CD14-positive monocyte (primary cell): Measurements from ENCODE around the gene JMY. TPM values are rescaled to one million over a fixed set of nuclear protein-coding genes. Genes with fewer than 3 reads are reported as not detected.

Experiments used
- DNase-seq, 3 donors: peaks; one replicate each; pipeline ENCODE4 v3.0.0-alpha.2; 2011 to 2022
- H2AFZ ChIP-seq: 2 replicates; pipeline ENCODE4 v1.6.0; 2012; ENCODE audit warnings: mild to moderate bottlenecking, low read depth, low read length, inconsistent platforms; ENCODE audit not compliant: insufficient read depth, poor library complexity, severe bottlenecking
- H3K27ac ChIP-seq, 2 donors: 1 replicate in 1 of 2; 2 replicates in 1 of 2; pipeline ENCODE4 v1.5.1; 2012 to 2013; ENCODE audit warnings: low read length in 2 of 2, control low read depth in 1 of 2, inconsistent platforms in 1 of 2, low read depth in 1 of 2, mild to moderate bottlenecking in 1 of 2
- H3K27me3 ChIP-seq, 2 donors: one replicate each; pipeline versions ENCODE4 v1.6.0 to v1.6.1; 2011 to 2013; ENCODE audit warnings: low read length in 2 of 2; ENCODE audit not compliant: control insufficient read depth in 2 of 2, insufficient read depth in 2 of 2
- H3K36me3 ChIP-seq, 2 donors: replicated peaks in 1 of 2; 1 replicate in 1 of 2; 2 replicates in 1 of 2; pipeline versions ENCODE4 v1.5.1 to v1.6.1; 2012 to 2013; ENCODE audit warnings: low read length in 2 of 2, control low read depth in 1 of 2, inconsistent platforms in 1 of 2, mild to moderate bottlenecking in 1 of 2; ENCODE audit not compliant: insufficient read depth in 2 of 2, control insufficient read depth in 1 of 2
- H3K4me1 ChIP-seq, 2 donors: 1 replicate in 1 of 2; 2 replicates in 1 of 2; pipeline versions ENCODE4 v1.5.1 to v1.6.1; 2012 to 2013; ENCODE audit warnings: low read length in 2 of 2, control low read depth in 1 of 2, inconsistent platforms in 1 of 2, mild to moderate bottlenecking in 1 of 2, moderate library complexity in 1 of 2; ENCODE audit not compliant: insufficient read depth in 2 of 2, control insufficient read depth in 1 of 2
- H3K4me2 ChIP-seq: replicated peaks from 2 replicates; pipeline ENCODE3; 2012; ENCODE audit warnings: low read length, moderate library complexity, mild to moderate bottlenecking; ENCODE audit not compliant: poor library complexity, severe bottlenecking; ENCODE audit errors: extremely low read depth
- H3K4me3 ChIP-seq, 3 experiments: fragments of 200-600 bp in 1 of 3; sonication (generic) in 1 of 3; replicated peaks in 1 of 3; 1 replicate in 2 of 3; 2 replicates in 1 of 3; pipeline ENCODE4 v1.5.1; 2011 to 2013; ENCODE audit warnings: low read length in 3 of 3, mild to moderate bottlenecking in 3 of 3, control low read depth in 2 of 3, low read depth in 2 of 3, inconsistent platforms in 1 of 3, moderate library complexity in 1 of 3
- H3K79me2 ChIP-seq: 2 replicates; pipeline ENCODE4 v1.6.0; 2012; ENCODE audit warnings: mild to moderate bottlenecking, control low read depth, inconsistent platforms, low read length, moderate library complexity; ENCODE audit not compliant: insufficient read depth
- H3K9ac ChIP-seq: 2 replicates; pipeline ENCODE4 v1.6.0; 2017; ENCODE audit warnings: low read length, mild to moderate bottlenecking; ENCODE audit not compliant: insufficient read depth, poor library complexity, severe bottlenecking
- H3K9me3 ChIP-seq, 2 donors: replicated peaks in 1 of 2; 1 replicate in 1 of 2; 2 replicates in 1 of 2; pipeline versions ENCODE4 v1.5.1 to v1.6.1; 2012 to 2013; ENCODE audit warnings: low read length in 2 of 2, control low read depth in 1 of 2; ENCODE audit not compliant: control insufficient read depth in 1 of 2, insufficient read depth in 1 of 2
- H4K20me1 ChIP-seq: 2 replicates; pipeline ENCODE4 v1.6.0; 2012; ENCODE audit warnings: mild to moderate bottlenecking, low read length, control low read depth, moderate library complexity; ENCODE audit not compliant: insufficient read depth
- H3K27ac Mint-ChIP-seq, 7 donors: one replicate each; pipeline ENCODE4 v1.8.0; 2020; ENCODE audit warnings: mild to moderate bottlenecking in 7 of 7, mixed read lengths in 7 of 7, moderate library complexity in 6 of 7, inconsistent platforms in 2 of 7
- H3K27me3 Mint-ChIP-seq, 3 donors: one replicate each; pipeline ENCODE4 v1.8.0; 2021 to 2022; ENCODE audit warnings: low read depth in 3 of 3, mild to moderate bottlenecking in 3 of 3, mixed read lengths in 3 of 3, moderate library complexity in 3 of 3, inconsistent platforms in 1 of 3
- H3K36me3 Mint-ChIP-seq, 2 donors: one replicate each; pipeline ENCODE4 v1.8.0; 2020; ENCODE audit warnings: mixed read lengths in 2 of 2, inconsistent platforms in 1 of 2, mild to moderate bottlenecking in 1 of 2
- H3K4me1 Mint-ChIP-seq: one replicate; pipeline ENCODE4 v1.8.0; 2020; ENCODE audit warnings: mild to moderate bottlenecking, mixed read lengths
- H3K4me3 Mint-ChIP-seq, 2 donors: one replicate each; pipeline ENCODE4 v1.8.0; 2020; ENCODE audit warnings: mild to moderate bottlenecking in 2 of 2, mixed read lengths in 2 of 2, moderate library complexity in 1 of 2
- H3K9me3 Mint-ChIP-seq, 7 donors: one replicate each; pipeline ENCODE4 v1.8.0; 2020 to 2022; ENCODE audit warnings: mixed read lengths in 7 of 7, mild to moderate bottlenecking in 6 of 7, moderate library complexity in 6 of 7, inconsistent platforms in 2 of 7
- WGBS: methylation state at CpG from one replicate; pipeline ENCODE4 v1.1.5; 2013; ENCODE audit warnings: missing lambda C conversion rate; ENCODE audit not compliant: insufficient coverage; 5-methylcytosine and 5-hydroxymethylcytosine counted together
- intact Hi-C, 2 donors: fragments of 100-400 bp; cut with micrococcal nuclease; formaldehyde crosslinking; loops; one replicate each; pipeline versions ENCODE4 v1.15.0 to v1.15.1; 2023
- polyA plus RNA-seq, 3 donors: library from polyadenylated mRNA; depleted of rRNA in 1 of 3; unstranded in 2 of 3; stranded (reverse) in 1 of 3; fragments of 300-500 nt in 2 of 3; fragments of >200 nt in 1 of 3; fragmentation: Illumina TruSeq in 2 of 3; gene quantifications; 1 replicate in 2 of 3; 2 replicates in 1 of 3; pipeline ENCODE4 v1.2.3, GENCODE V29; 2012 to 2021
- TF ChIP-seq, protein P1 (sequence below): fragments of 200-600 bp; IDR thresholded peaks from one replicate; pipeline ENCODE4 v1.8.0; 2022; ENCODE audit warnings: antibody characterized with exemption, mild to moderate bottlenecking

Gene JMY
- polyA plus RNA-seq, 3 donors: 0.60 to 1.6 (median 1.1) TPM

DNA sequence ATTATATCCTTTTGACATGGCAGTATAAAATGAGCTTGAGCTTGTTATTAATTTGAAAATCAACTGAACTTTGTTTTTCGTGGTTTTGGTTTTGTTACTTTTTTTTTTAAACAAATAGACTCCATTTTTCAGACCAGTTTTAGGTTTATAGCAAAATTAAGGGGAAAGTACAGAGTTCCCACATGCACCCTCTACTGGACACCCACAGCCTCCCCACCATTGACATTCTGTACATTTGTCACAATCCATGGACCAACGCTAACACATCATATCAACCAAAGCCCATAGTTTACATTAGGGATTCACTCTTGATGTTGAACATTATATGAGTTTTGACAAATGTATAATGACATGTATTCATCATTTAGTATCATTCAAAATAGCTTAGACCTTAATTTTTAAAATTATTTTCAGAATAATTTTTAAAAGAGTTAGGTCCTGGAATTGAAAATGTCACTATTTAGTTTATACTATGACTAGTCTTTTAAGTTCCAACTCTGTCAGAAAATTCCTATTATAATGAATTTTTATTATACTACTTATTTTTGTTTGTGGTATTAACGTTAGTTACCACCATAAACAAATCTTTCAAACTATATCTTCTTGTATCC lies 35.3 kb upstream of the JMY start:
- intact Hi-C loops: no loop called here
- no peaks in the 10 kb centered on the region for H3K36me3 Mint-ChIP-seq
- no CpG with 5 or more reads among the region's 3 CpGs for WGBS
- no peak overlapping the region for H3K4me2 ChIP-seq
- no peaks in the 10 kb centered on the region for H3K4me1 ChIP-seq
- H3K27ac Mint-ChIP-seq: no peak overlapping the region
- H3K79me2 ChIP-seq: no peaks in the 10 kb centered on the region
- H3K27me3 ChIP-seq: no peaks in the 10 kb centered on the region
- TF ChIP-seq, protein P1, sequence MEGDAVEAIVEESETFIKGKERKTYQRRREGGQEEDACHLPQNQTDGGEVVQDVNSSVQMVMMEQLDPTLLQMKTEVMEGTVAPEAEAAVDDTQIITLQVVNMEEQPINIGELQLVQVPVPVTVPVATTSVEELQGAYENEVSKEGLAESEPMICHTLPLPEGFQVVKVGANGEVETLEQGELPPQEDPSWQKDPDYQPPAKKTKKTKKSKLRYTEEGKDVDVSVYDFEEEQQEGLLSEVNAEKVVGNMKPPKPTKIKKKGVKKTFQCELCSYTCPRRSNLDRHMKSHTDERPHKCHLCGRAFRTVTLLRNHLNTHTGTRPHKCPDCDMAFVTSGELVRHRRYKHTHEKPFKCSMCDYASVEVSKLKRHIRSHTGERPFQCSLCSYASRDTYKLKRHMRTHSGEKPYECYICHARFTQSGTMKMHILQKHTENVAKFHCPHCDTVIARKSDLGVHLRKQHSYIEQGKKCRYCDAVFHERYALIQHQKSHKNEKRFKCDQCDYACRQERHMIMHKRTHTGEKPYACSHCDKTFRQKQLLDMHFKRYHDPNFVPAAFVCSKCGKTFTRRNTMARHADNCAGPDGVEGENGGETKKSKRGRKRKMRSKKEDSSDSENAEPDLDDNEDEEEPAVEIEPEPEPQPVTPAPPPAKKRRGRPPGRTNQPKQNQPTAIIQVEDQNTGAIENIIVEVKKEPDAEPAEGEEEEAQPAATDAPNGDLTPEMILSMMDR: peak; percentile 19
- H3K27ac ChIP-seq: no peak overlapping the region
- H3K9me3 Mint-ChIP-seq: no peaks in the 10 kb centered on the region
- H3K4me1 Mint-ChIP-seq: no peaks in the 10 kb centered on the region
- no peak for DNase-seq
- H3K4me3 Mint-ChIP-seq: no peak overlapping the region
- no peak overlapping the region for H3K9ac ChIP-seq
- no peak overlapping the region for H3K4me3 ChIP-seq
- H2AFZ ChIP-seq: no peak overlapping the region
- no peaks in the 10 kb centered on the region for H4K20me1 ChIP-seq
- peaks cover 0 to 2% (median 2%) of the 10 kb centered on the region in 3 donors for H3K27me3 Mint-ChIP-seq
- H3K9me3 ChIP-seq: no peaks in the 10 kb centered on the region
- H3K36me3 ChIP-seq: no peaks in the 10 kb centered on the region

DNA sequence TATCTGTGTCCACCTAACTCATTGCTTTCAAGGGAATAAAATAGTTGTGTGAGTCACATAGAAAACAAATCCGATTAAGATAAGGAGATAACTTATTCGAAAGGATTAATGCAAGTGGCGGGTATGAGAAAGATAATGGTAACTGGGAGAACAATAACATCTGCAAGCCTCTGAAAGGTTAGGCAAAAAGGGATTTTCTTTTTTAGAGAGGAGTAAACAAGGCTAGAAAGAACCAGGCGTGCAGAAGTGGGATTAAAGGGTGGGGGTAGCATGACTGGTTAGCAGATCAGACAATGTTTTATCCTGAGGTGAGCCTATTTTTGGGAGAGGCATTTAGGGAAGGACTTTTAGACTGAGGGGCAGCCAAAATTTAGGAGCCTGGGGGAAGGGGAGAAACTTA lies 34.7 kb upstream of the JMY start:
- no peak overlapping the region for H3K4me3 Mint-ChIP-seq

More for the DNA sequence above, 34.7 kb upstream of the JMY start:
- no peak overlapping the region for H3K27ac ChIP-seq
- H2AFZ ChIP-seq: no peak overlapping the region
- H3K4me1 ChIP-seq: no peaks in the 10 kb centered on the region
- Mint-ChIP-seq H3K9me3 (no peaks in the 10 kb centered on the region), H3K4me1 (no peaks in the 10 kb centered on the region), H3K36me3 (no peaks in the 10 kb centered on the region), H3K27me3 (peaks cover 0 to 2% (median 2%) of the 10 kb centered on the region in 3 donors), H3K27ac (no peak overlapping the region)
- no peaks in the 10 kb centered on the region for H3K79me2 ChIP-seq
- H3K9me3 ChIP-seq: no peaks in the 10 kb centered on the region
- no peaks in the 10 kb centered on the region for H4K20me1 ChIP-seq
- intact Hi-C loops: no loop called here
- no peak for DNase-seq
- 95% methylated on average over 4 of the region's 4 CpGs for WGBS
- no peak overlapping the region for H3K9ac ChIP-seq
- no peak overlapping the region for H3K4me2 ChIP-seq
- H3K36me3 ChIP-seq: no peaks in the 10 kb centered on the region
- H3K4me3 ChIP-seq: no peak overlapping the region
- H3K27me3 ChIP-seq: no peaks in the 10 kb centered on the region
- TF ChIP-seq, protein P1: no peak
